ENCODE results near the gene CDK2.

The CDK2 gene

GRCh38 chr12:56017181-56017580 lies 50.6 kb downstream of the CDK2 start:
- ATAC-seq = no peak

GRCh38 chr12:56018356-56018755 lies 51.7 kb downstream of the CDK2 start:
- ATAC-seq = no peak

DNA sequence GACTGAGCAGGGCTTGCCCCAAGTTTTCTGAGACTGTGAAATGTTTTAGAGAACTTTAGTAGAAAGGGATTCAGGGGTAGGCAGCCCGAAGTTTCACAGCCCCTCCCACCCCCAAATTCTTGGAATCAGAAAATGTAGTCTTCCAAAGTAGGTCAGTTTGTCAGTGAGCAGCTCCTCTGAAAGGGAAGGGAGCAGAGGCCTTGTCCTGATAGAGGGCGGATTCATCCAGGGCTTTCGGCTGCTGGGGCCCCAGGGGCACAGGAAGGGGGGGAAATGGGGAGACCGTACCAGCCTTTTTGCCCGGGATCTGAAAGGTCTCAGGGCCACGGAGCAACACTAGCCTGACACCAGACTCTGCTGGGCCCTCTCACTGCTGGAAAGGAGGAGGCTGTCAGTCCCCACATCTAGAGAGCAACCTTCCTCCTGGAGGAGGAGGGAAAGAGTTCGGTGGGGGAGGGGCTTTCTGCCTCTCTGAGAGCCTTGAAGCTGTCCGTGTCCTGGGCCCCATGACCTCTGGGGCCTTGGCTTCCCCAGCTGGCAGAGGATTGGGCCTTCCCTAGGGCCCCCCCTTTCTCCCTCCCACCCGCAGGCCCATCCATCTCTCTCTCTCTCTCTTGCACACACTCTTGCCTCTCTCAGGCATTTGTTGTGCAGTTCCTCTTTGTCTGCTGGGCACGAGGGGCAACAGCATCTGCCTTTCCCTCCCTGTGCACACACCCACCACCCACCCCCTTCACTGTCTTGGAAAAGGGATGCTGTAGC lies 54.0 kb downstream of the CDK2 start, which contains the start of gene IKZF4:
IKZF4 (plus strand) TSS at position 621 of the 762 bp plus-strand sequence. CDS start 451 bp downstream, outside the sequence.
- peak; percentile 7 to 9 for ATAC-seq

- no peak for ATAC-seq
These were observed 55.4 kb downstream of the CDK2 start for GRCh38 chr12:56021889-56022497.

All from activated CD4-positive, CD25-positive, alpha-beta regulatory T cell treated with anti-CD3 and anti-CD28 coated beads, Interleukin-2, amount 50 U/mL, for 24 hours (primary cell).